ENCODE measurements around the gene ANKRD7.

GRCh38 chr7:118179191-118179590 is 45.3 kb upstream of the ANKRD7 start:
- TF ChIP-seq CTCF (IDR thresholded peaks at IDR 0.05), result no peak
- no peak for TF ChIP-seq POLR2A (IDR thresholded peaks at IDR 0.05)
- TF ChIP-seq POLR2AphosphoS5 (IDR thresholded peaks at IDR 0.05), result no peak
